ENCODE results near the gene KCNN3. TPM values are rescaled to one million over a fixed set of nuclear protein-coding genes. Genes with fewer than 3 reads are reported as not detected.

Gene KCNN3
- total and polyA plus RNA-seq, 10 donors: 0.13 to 15.1 (median 7.4) TPM

- Histone ChIP-seq H3K27me3 (replicated peaks in 1 of 7) (no peaks in the 10 kb centered on the region), H3K4me3 (no peak overlapping the region), H3K36me3 (no peaks in the 10 kb centered on the region), H3K4me1 (peaks cover 0 to 14% (median 6%) of the 10 kb centered on the region in 6 donors), H3K27ac (no peak overlapping the region), H3K9me3 (no peaks in the 10 kb centered on the region)
- TF ChIP-seq POLR2A (IDR thresholded peaks at IDR 0.05) (no peak), POLR2AphosphoS5 (IDR thresholded peaks at IDR 0.05) (no peak), CTCF (IDR thresholded peaks at IDR 0.05 in 8 of 11, conservative IDR thresholded peaks at IDR 0.05 in 3 of 11) (no peak)
- intact Hi-C loops (cut with DNase I; ENCODE audit: low total_unique reads): loop anchor here (5.0 kb wide), 2 partner anchors 210 to 395 kb away; no protein-coding TSS in a partner anchor
- no peak for DNase-seq
- 53 to 71% (median 59%) methylated on average over 3 of the region's 3 CpGs for WGBS, 5 donors
These were observed 6.8 kb upstream of the KCNN3 start for GRCh38 chr1:154876842-154877369.

DNA sequence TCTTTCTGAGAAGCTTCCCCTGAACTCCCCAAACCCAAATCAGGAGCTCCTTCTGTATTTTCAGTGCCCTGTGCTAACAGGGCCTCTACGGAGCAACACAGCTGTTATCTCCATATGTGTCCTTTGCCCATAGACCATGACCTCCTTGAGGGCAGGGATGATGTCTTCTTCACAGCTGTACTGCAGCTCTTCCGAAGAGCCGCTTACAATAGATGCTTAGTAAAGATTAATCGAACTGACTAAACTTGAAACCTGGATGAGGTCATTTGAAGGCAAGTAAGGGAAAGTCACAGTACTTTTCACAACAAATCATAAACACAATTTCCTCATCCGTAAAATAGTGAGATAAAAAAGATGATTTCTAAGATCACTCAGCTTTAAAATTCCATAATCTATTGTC, 4.4 kb upstream of the KCNN3 start:
- TF ChIP-seq CTCF (IDR thresholded peaks at IDR 0.05 in 8 of 11, conservative IDR thresholded peaks at IDR 0.05 in 3 of 11) (no peak), POLR2AphosphoS5 (IDR thresholded peaks at IDR 0.05) (no peak), POLR2A (IDR thresholded peaks at IDR 0.05) (no peak)
- no peak for DNase-seq
- Histone ChIP-seq H3K4me3 (no peak overlapping the region), H3K27ac (no peak overlapping the region), H3K9me3 (no peaks in the 10 kb centered on the region), H3K4me1 (peaks cover 0 to 27% (median 16%) of the 10 kb centered on the region in 6 donors), H3K36me3 (no peaks in the 10 kb centered on the region), H3K27me3 (replicated peaks in 1 of 7) (peaks cover 0 to 12% (median 10%) of the 10 kb centered on the region in 7 donors)
- intact Hi-C loops (cut with DNase I; ENCODE audit: low total_unique reads): no loop called here
- 76 to 93% (median 87%) methylated on average over 5 of the region's 5 CpGs for WGBS, 5 donors

- no peak for DNase-seq
- TF ChIP-seq POLR2A (IDR thresholded peaks at IDR 0.05) (no peak), CTCF (IDR thresholded peaks at IDR 0.05 in 8 of 11, conservative IDR thresholded peaks at IDR 0.05 in 3 of 11) (no peak), POLR2AphosphoS5 (IDR thresholded peaks at IDR 0.05) (no peak)
- no peak overlapping the region for H3K4me3 ChIP-seq
- intact Hi-C loops (cut with DNase I; ENCODE audit: low total_unique reads): no loop called here
- H3K36me3 ChIP-seq: no peaks in the 10 kb centered on the region
- no peak overlapping the region for H3K27ac ChIP-seq
- no peaks in the 10 kb centered on the region for H3K9me3 ChIP-seq
- WGBS, 5 donors: 92 to 95% (median 94%) methylated on average over 9 of the region's 9 CpGs
- peaks cover 0 to 22% (median 18%) of the 10 kb centered on the region in 7 donors for H3K27me3 ChIP-seq (replicated peaks in 1 of 7)
- peaks cover 0 to 34% (median 17%) of the 10 kb centered on the region in 6 donors for H3K4me1 ChIP-seq
These were observed 3.4 kb upstream of the KCNN3 start for GRCh38 chr1:154873321-154873950.

GRCh38 chr1:154871374-154871773, 1.3 kb upstream of the KCNN3 start:
- 0 to 13% (median 0%) methylated on average over 1 of the region's 1 CpG for WGBS, 5 donors
- Histone ChIP-seq H3K9me3 (no peaks in the 10 kb centered on the region), H3K27me3 (replicated peaks in 1 of 7) (peaks cover 0 to 42% (median 28%) of the 10 kb centered on the region in 7 donors), H3K36me3 (no peaks in the 10 kb centered on the region), H3K27ac (no peak overlapping the region), H3K4me1 (peaks cover 0 to 49% (median 27%) of the 10 kb centered on the region in 6 donors), H3K4me3 (no peak overlapping the region)
- TF ChIP-seq CTCF (IDR thresholded peaks at IDR 0.05 in 8 of 11, conservative IDR thresholded peaks at IDR 0.05 in 3 of 11) (no peak), POLR2AphosphoS5 (IDR thresholded peaks at IDR 0.05) (no peak), POLR2A (IDR thresholded peaks at IDR 0.05) (no peak)
- intact Hi-C loops (cut with DNase I; ENCODE audit: low total_unique reads): no loop called here
- DNase-seq: no peak
